PC-9 (cell line): ENCODE results near the gene GPS1. TPM values are rescaled to one million over a fixed set of nuclear protein-coding genes. Genes with fewer than 3 reads are reported as not detected.

Experiments
- BruUV-seq: library from RNA; stranded (reverse); fragments of 400-500 nt; replicated peaks from 2 replicates; lab custom pipeline; 2021; lab: Mats Ljungman, UMichigan
- CTCF ChIA-PET: fragments of 300-600 bp; sonication (Branson Sonifier 250); formaldehyde crosslinking; loops from one replicate; lab custom pipeline; 2022; ENCODE audit warnings: antibody characterized with exemption; lab: Charles Lee
- POLR2A ChIA-PET: fragments of 300-600 bp; sonication (Branson Sonifier 250); formaldehyde crosslinking; loops from one replicate; lab custom pipeline; 2022; ENCODE audit warnings: antibody characterized with exemption; ENCODE audit not compliant: unreplicated experiment; lab: Charles Lee
- DNase-seq, 2 experiments: peaks; one replicate each; pipeline versions ENCODE4 v3.0.0 to v3.0.0-alpha.2; 2015 to 2022; ENCODE audit warnings: mixed read lengths in 1 of 2
- H2AFZ ChIP-seq: fragments of 200-600 bp; sonication (generic); 2 replicates; pipeline ENCODE4 v1.8.1; 2017; ENCODE audit warnings: antibody characterized with exemption
- H3F3A ChIP-seq: fragments of 200-600 bp; sonication (generic); 2 replicates; pipeline ENCODE4 v1.8.1; 2017; ENCODE audit warnings: antibody characterized with exemption, mild to moderate bottlenecking, low read depth; ENCODE audit not compliant: insufficient read depth
- H3K27ac ChIP-seq: fragments of 200-600 bp; sonication (generic); 2 replicates; pipeline ENCODE4 v1.6.1; 2016; ENCODE audit warnings: mixed run types
- H3K27me3 ChIP-seq: fragments of 200-600 bp; sonication (generic); 2 replicates; pipeline ENCODE4 v1.6.1; 2016; ENCODE audit warnings: low read depth, mixed run types; ENCODE audit not compliant: insufficient read depth
- H3K36me3 ChIP-seq: fragments of 200-600 bp; sonication (generic); 2 replicates; pipeline ENCODE4 v1.6.1; 2016; ENCODE audit warnings: low read depth, mixed run types
- H3K4me1 ChIP-seq: fragments of 200-600 bp; sonication (generic); replicated peaks from 2 replicates; pipeline ENCODE4 v1.6.1; 2016; ENCODE audit warnings: mixed run types; ENCODE audit not compliant: insufficient read depth
- H3K4me2 ChIP-seq: fragments of 200-600 bp; sonication (generic); 2 replicates; pipeline ENCODE4 v1.6.1; 2017; ENCODE audit warnings: mixed run types
- H3K4me3 ChIP-seq: fragments of 200-600 bp; sonication (generic); 2 replicates; pipeline ENCODE4 v1.6.1; 2016; ENCODE audit warnings: mixed run types
- H3K79me2 ChIP-seq: fragments of 200-600 bp; sonication (generic); 2 replicates; pipeline ENCODE4 v1.6.1; 2017; ENCODE audit warnings: low read depth, mixed run types
- H3K9me2 ChIP-seq: fragments of 200-600 bp; sonication (generic); 2 replicates; pipeline ENCODE4 v1.8.1; 2017; ENCODE audit warnings: mild to moderate bottlenecking; ENCODE audit not compliant: insufficient read depth
- H3K9me3 ChIP-seq: fragments of 200-600 bp; sonication (generic); 2 replicates; pipeline ENCODE4 v1.8.1; 2016; ENCODE audit warnings: low read depth; ENCODE audit not compliant: insufficient read depth
- H4K20me1 ChIP-seq: fragments of 200-600 bp; sonication (generic); 2 replicates; pipeline ENCODE4 v1.8.1; 2017; ENCODE audit not compliant: insufficient read depth
- CTCF ChIP-seq: fragments of 200-600 bp; sonication (generic); conservative IDR thresholded peaks from 2 replicates; pipeline ENCODE4 v1.6.1; 2017; ENCODE audit warnings: mixed run types, antibody characterized with exemption, mild to moderate bottlenecking, moderate library complexity
- EZH2 ChIP-seq: fragments of 200-600 bp; sonication (generic); IDR thresholded peaks from 2 replicates; pipeline ENCODE4 v1.8.0; 2017; ENCODE audit warnings: antibody characterized with exemption, low read depth
- intact Hi-C: fragments of 100-400 bp; cut with micrococcal nuclease; formaldehyde crosslinking; loops from one replicate; pipeline ENCODE4 v1.10.0; 2022; ENCODE audit not compliant: unreplicated experiment
- total RNA-seq: library from RNA; stranded (reverse); gene quantifications from 2 replicates; pipeline ENCODE4 v1.2.3, GENCODE V29; 2021

The GPS1 gene
- total RNA-seq, 1 experiment from 2014 or later: 121 TPM

DNA sequence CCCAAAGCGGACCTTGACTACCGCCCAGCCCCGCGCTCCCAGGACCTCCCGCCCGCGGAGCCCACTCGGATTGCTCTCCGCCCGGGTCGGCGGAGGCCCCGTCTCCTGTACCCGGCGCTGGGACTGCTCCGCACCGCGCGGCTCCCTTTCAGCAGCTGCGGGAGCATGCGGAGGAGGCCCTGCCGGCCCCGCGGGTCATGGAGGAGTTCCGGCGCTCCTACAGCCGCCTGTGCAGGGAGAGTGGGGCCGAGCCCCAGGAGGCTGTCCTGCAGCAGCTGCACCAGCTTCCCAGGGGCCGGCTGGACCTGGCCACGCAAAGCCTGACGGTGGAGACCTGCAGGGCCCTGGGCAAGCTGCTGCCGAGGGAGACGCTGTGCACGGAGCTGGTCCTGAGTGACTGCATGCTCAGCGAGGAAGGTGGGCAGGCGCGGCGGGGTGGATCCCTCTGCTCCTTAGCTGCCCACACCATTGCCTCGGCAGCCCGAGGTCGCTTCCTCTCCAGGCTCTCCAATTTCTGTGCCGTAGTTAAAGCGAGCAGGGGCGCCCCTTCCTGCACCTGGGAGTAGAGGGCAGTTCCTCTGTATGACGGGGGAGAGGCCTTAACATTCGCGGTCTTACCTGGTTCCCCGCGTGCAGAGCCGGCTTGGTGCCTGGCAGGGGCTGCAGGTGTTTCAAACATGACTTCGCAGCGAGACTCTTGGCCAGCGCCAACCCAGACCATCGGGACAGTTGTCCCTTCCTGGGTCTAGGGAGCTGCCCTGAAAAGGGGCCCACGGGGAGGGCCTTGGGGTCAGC, 28.1 kb upstream of the GPS1 start:
- intact Hi-C loops: loop anchor here (1.0 to 5.0 kb wide), 6 partner anchors 8 to 341 kb away; partner anchors contain the start of genes ARHGDIA, ARL16, FASN and HGS
- BruUV-seq: no TSS peak
- peaks cover 11% of the 10 kb centered on the region; the same call in 1 of the 2 replicates for H3K79me2 ChIP-seq
- H3K4me3 ChIP-seq: peak overlapping the region; percentile 67
- H3F3A ChIP-seq: peaks cover 6% of the 10 kb centered on the region; the same call in 1 of the 2 replicates
- no peaks in the 10 kb centered on the region for H3K36me3 ChIP-seq
- H3K9me3 ChIP-seq: no peaks in the 10 kb centered on the region
- peaks cover 6% of the 10 kb centered on the region; the same call in 1 of the 2 replicates for H3K4me1 ChIP-seq
- peak overlapping the region; percentile 85 for H3K4me2 ChIP-seq
- H3K27ac ChIP-seq: no peak overlapping the region
- TF ChIP-seq EZH2 (no peak), CTCF (no peak)
- H3K27me3 ChIP-seq: no peaks in the 10 kb centered on the region
- H2AFZ ChIP-seq: peak overlapping the region; percentile 77
- ChIA-PET POLR2A (interaction anchor here (0.5 to 0.7 kb wide), 4 partner anchors 8 to 297 kb away, joined by 3 to 4 read pairs (median 4); partner anchors contain the start of gene RAC3), CTCF (interaction anchor here (0.7 to 3.2 kb wide), 5 partner anchors 14 to 98 kb away, joined by 3 to 18 read pairs (median 10); partner anchors contain the start of gene DCXR)
- H4K20me1 ChIP-seq: peaks cover 5% of the 10 kb centered on the region; the same call in 1 of the 2 replicates
- H3K9me2 ChIP-seq: no peaks in the 10 kb centered on the region
- peak in 1 of 2 experiments; percentile 45 for DNase-seq

DNA sequence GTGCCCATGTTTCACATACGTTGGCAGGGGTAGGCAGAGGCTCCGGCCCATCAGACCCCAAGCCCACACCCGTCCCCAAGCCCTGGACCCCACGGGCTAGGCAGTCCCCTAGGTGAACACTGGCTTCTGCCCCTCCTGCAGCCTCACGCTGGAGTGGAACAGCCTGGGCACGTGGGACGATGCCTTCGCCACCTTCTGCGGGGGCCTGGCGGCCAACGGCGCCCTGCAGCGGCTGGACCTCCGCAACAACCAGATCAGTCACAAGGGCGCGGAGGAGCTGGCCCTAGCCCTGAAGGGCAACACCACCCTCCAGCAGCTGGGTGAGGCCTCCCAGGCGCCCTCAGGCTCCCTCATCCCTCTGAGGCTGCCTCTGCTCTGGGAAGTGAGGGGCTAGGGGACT, 26.8 kb upstream of the GPS1 start:
- Histone ChIP-seq H3K4me2 (no peak overlapping the region), H3K27me3 (no peaks in the 10 kb centered on the region), H3K9me2 (no peaks in the 10 kb centered on the region), H4K20me1 (peaks cover 5% of the 10 kb centered on the region; the same call in 1 of the 2 replicates), H3K4me1 (peaks cover 6% of the 10 kb centered on the region; the same call in 1 of the 2 replicates), H3F3A (peaks cover 6% of the 10 kb centered on the region; the same call in 1 of the 2 replicates), H3K36me3 (no peaks in the 10 kb centered on the region), H3K27ac (no peak overlapping the region), H3K79me2 (peaks cover 11% of the 10 kb centered on the region; the same call in 1 of the 2 replicates), H3K4me3 (no peak overlapping the region), H2AFZ (no peak overlapping the region), H3K9me3 (no peaks in the 10 kb centered on the region)
- no TSS peak for BruUV-seq
- POLR2A ChIA-PET: no interaction called here
- no peak for DNase-seq
- CTCF ChIA-PET: no interaction called here
- intact Hi-C loops: loop anchor here (5.0 kb wide), 1 partner anchor 343 kb away; the partner anchor contains the start of genes ARL16 and HGS
- TF ChIP-seq CTCF (no peak), EZH2 (no peak)

GRCh38 chr17:82025401-82026107, 26.1 kb upstream of the GPS1 start:
- Histone ChIP-seq H3F3A (peaks cover 6% of the 10 kb centered on the region; the same call in 1 of the 2 replicates), H2AFZ (no peak overlapping the region), H3K4me3 (no peak overlapping the region), H4K20me1 (peaks cover 5% of the 10 kb centered on the region; the same call in 1 of the 2 replicates), H3K9me3 (no peaks in the 10 kb centered on the region), H3K27ac (no peak overlapping the region), H3K36me3 (no peaks in the 10 kb centered on the region), H3K4me1 (peaks cover 6% of the 10 kb centered on the region; the same call in 1 of the 2 replicates), H3K9me2 (no peaks in the 10 kb centered on the region), H3K79me2 (peaks cover 11% of the 10 kb centered on the region; the same call in 1 of the 2 replicates), H3K27me3 (no peaks in the 10 kb centered on the region), H3K4me2 (no peak overlapping the region)
- intact Hi-C loops: no loop called here
- TF ChIP-seq EZH2 (no peak), CTCF (no peak)
- DNase-seq: no peak
- no TSS peak for BruUV-seq
- POLR2A ChIA-PET: no interaction called here
- CTCF ChIA-PET: no interaction called here
